Activated CD4-positive, alpha-beta T cell treated with anti-CD3 and anti-CD28 coated beads for 36 hours (primary cell): ENCODE data around the gene CLDN16. TPM values are rescaled to one million over a fixed set of nuclear protein-coding genes. Genes with fewer than 3 reads are reported as not detected.
A peak's percentile ranks its signal among the peaks of the same experiment; 100 is the strongest.

ENCODE experiments used
- ATAC-seq: fragments of 200-7000 bp; cut with Tn5 transposase; one replicate; pipeline ENCODE4 v1.10.0; 2021; ENCODE audit warnings: mild to moderate bottlenecking, moderate library complexity
- CTCF ChIA-PET: fragments of 350-600 bp; sonication (Branson Sonifier 250); formaldehyde crosslinking; loops from one replicate; lab custom pipeline; 2021; ENCODE audit warnings: antibody characterized with exemption; lab: Charles Lee
- POLR2A ChIA-PET: fragments of 350-600 bp; sonication (Branson Sonifier 250); formaldehyde crosslinking; loops from one replicate; lab custom pipeline; 2021; ENCODE audit warnings: antibody characterized with exemption, inconsistent platforms; lab: Charles Lee
- DNase-seq: peaks from one replicate; pipeline ENCODE4 v3.0.0-alpha.2; 2020
- H3K27ac Mint-ChIP-seq: one replicate; pipeline ENCODE4 v1.8.0; 2021; ENCODE audit warnings: mixed read lengths
- H3K27me3 Mint-ChIP-seq: one replicate; pipeline ENCODE4 v1.8.0; 2021; ENCODE audit warnings: mixed read lengths
- H3K36me3 Mint-ChIP-seq: one replicate; pipeline ENCODE4 v1.8.0; 2021; ENCODE audit warnings: low read depth, mixed read lengths
- H3K4me1 Mint-ChIP-seq: one replicate; pipeline ENCODE4 v1.8.0; 2021; ENCODE audit warnings: mixed read lengths
- H3K4me3 Mint-ChIP-seq: one replicate; pipeline ENCODE4 v1.8.0; 2021; ENCODE audit warnings: mild to moderate bottlenecking, moderate library complexity, mixed read lengths
- H3K9me3 Mint-ChIP-seq: one replicate; pipeline ENCODE4 v1.8.0; 2021; ENCODE audit warnings: low read depth, mixed read lengths
- intact Hi-C, 2 experiments: fragments of 100-400 bp; cut with DNase I in 1 of 2; cut with micrococcal nuclease in 1 of 2; formaldehyde crosslinking; loops; one replicate each; pipeline versions ENCODE4 v1.14.2 to v1.15.1; 2022 to 2024; cut with DNase I, micrococcal nuclease
- total RNA-seq, 2 experiments: library from RNA; stranded (reverse); gene quantifications; one replicate each; pipeline ENCODE4 v1.2.3, GENCODE V29; 2021

Gene CLDN16
- total RNA-seq = not detected

- no peak for DNase-seq
- no peak within 1 kb of the TSS for H3K27ac Mint-ChIP-seq
- H3K27me3 Mint-ChIP-seq = peaks cover 14% of the 10 kb centered on the region
- no peaks in the 10 kb centered on the region for H3K9me3 Mint-ChIP-seq
- intact Hi-C loops = loop anchor here in 1 of 2 experiments (10.0 kb wide), 1 partner anchor 307 kb away; no protein-coding TSS in a partner anchor
- H3K4me1 Mint-ChIP-seq = peaks cover under 1% of the 10 kb centered on the region
- no peak for ATAC-seq
- ChIA-PET POLR2A (no interaction called here), CTCF (no interaction called here)
- no peak within 1 kb of the TSS for H3K4me3 Mint-ChIP-seq
- no peaks in the 10 kb centered on the region for H3K36me3 Mint-ChIP-seq
Measured at GRCh38 chr3:190387578-190388213, at the start of gene CLDN16. Gene CLDN16 (plus strand): TSS chr3:190388163. CDS start chr3:190388330, 167 bp downstream.

GRCh38 chr3:190338717-190339116, 49.2 kb upstream of the CLDN16 start:
- intact Hi-C loops = no loop called here
- peaks cover 14% of the 10 kb centered on the region for H3K27me3 Mint-ChIP-seq
- DNase-seq (no peak), ATAC-seq (no peak)
- ChIA-PET POLR2A (no interaction called here), CTCF (interaction anchor here (0.6 to 2.6 kb wide), 5 partner anchors 10 to 195 kb away, joined by 3 to 6 read pairs (median 3); partner anchors contain the start of gene CLDN1)
- no peaks in the 10 kb centered on the region for H3K36me3 Mint-ChIP-seq
- peaks cover 5% of the 10 kb centered on the region for H3K9me3 Mint-ChIP-seq
- no peak overlapping the region for H3K27ac Mint-ChIP-seq
- H3K4me3 Mint-ChIP-seq = no peak overlapping the region
- peaks cover 2% of the 10 kb centered on the region for H3K4me1 Mint-ChIP-seq

DNA sequence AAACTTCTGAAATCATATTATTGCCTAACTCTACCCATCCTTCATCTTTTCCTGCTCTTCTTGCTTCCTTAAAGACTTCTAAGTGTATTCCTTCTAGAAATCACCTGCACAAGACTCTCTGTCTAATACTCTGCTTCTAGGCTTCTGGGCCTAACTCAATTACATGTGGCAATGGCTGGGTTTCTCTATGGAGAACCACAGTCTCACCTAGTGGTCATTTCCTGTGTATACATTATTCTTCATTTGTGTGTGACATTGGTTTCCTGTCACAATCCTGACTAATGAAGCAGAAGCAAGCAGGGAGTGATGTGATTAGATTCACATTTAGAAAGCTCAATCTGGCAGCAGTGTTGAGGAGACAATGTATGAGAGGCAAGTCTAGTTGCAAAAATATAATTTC, 48.8 kb upstream of the CLDN16 start:
- H3K36me3 Mint-ChIP-seq = no peaks in the 10 kb centered on the region
- H3K4me3 Mint-ChIP-seq = no peak overlapping the region
- peaks cover 2% of the 10 kb centered on the region for H3K4me1 Mint-ChIP-seq
- intact Hi-C loops = no loop called here
- no peak overlapping the region for H3K27ac Mint-ChIP-seq
- peaks cover 14% of the 10 kb centered on the region for H3K27me3 Mint-ChIP-seq
- CTCF ChIA-PET = interaction anchor here (0.9 to 2.6 kb wide), 4 partner anchors 11 to 17 kb away, joined by 3 to 6 read pairs (median 3); partner anchors contain the start of gene CLDN1
- ATAC-seq (peak; percentile 74), DNase-seq (no peak)
- H3K9me3 Mint-ChIP-seq = peaks cover 5% of the 10 kb centered on the region
- POLR2A ChIA-PET = no interaction called here

- Mint-ChIP-seq H3K4me3 (no peak overlapping the region), H3K4me1 (peaks cover 2% of the 10 kb centered on the region), H3K36me3 (no peaks in the 10 kb centered on the region), H3K27ac (no peak overlapping the region), H3K27me3 (peaks cover 14% of the 10 kb centered on the region), H3K9me3 (peaks cover 5% of the 10 kb centered on the region)
- intact Hi-C loops = no loop called here
- no peak for DNase-seq
- ATAC-seq = no peak
- ChIA-PET POLR2A (no interaction called here), CTCF (interaction anchor here (0.5 to 0.9 kb wide), 2 partner anchors 10 to 210 kb away, joined by 3 read pairs; no protein-coding TSS in a partner anchor)
Measured at GRCh38 chr3:190340071-190340470, 47.9 kb upstream of the CLDN16 start.

- intact Hi-C loops = no loop called here
- no peak for DNase-seq
- Mint-ChIP-seq H3K36me3 (no peaks in the 10 kb centered on the region), H3K27ac (no peak overlapping the region), H3K9me3 (peaks cover 6% of the 10 kb centered on the region), H3K4me1 (no peaks in the 10 kb centered on the region), H3K4me3 (no peak overlapping the region), H3K27me3 (peaks cover 24% of the 10 kb centered on the region)
- CTCF ChIA-PET = interaction anchor here (1.3 to 1.5 kb wide), 2 partner anchors 14 to 23 kb away, joined by 3 to 7 read pairs; partner anchors contain the start of gene CLDN1
- POLR2A ChIA-PET = no interaction called here
- ATAC-seq = no peak
Measured at GRCh38 chr3:190345027-190345821, 42.7 kb upstream of the CLDN16 start.

- H3K27me3 Mint-ChIP-seq = peaks cover 23% of the 10 kb centered on the region
- no peaks in the 10 kb centered on the region for H3K36me3 Mint-ChIP-seq
- ChIA-PET CTCF (interaction anchor here (1.5 kb wide), 1 partner anchor 24 kb away, joined by 7 read pairs; the partner anchor contains the start of gene CLDN1), POLR2A (no interaction called here)
- ATAC-seq (no peak), DNase-seq (no peak)
- no peaks in the 10 kb centered on the region for H3K4me1 Mint-ChIP-seq
- H3K4me3 Mint-ChIP-seq = no peak overlapping the region
- H3K27ac Mint-ChIP-seq = no peak overlapping the region
- peaks cover 4% of the 10 kb centered on the region for H3K9me3 Mint-ChIP-seq
- intact Hi-C loops = no loop called here
Measured at GRCh38 chr3:190345878-190346277, 42.1 kb upstream of the CLDN16 start.

DNA sequence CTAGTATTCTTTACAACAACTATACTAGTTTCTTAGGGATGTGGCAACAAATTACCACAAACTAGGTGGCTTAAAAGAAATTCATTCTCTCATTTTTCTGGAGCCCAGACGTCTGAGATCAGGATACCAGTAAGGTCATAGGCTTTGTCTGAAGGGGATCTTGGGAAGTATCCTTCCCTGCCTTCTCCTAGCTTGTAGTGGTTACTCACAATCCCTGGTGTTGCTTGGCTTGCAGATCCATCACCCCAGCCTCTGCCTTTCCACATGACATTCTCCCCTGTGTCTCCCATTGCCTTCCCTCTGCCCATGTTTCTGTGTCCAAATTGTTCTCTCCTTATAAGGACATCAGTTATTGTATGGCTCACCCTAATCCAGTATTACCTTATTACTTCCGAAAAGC, 41.4 kb upstream of the CLDN16 start:
- intact Hi-C loops = no loop called here
- CTCF ChIA-PET = interaction anchor here (0.7 kb wide), 1 partner anchor 971 kb away, joined by 4 read pairs; no protein-coding TSS in a partner anchor
- no peaks in the 10 kb centered on the region for H3K4me1 Mint-ChIP-seq
- H3K27ac Mint-ChIP-seq = no peak overlapping the region
- no peaks in the 10 kb centered on the region for H3K36me3 Mint-ChIP-seq
- H3K9me3 Mint-ChIP-seq = peaks cover 4% of the 10 kb centered on the region
- no peak for DNase-seq
- H3K4me3 Mint-ChIP-seq = no peak overlapping the region
- H3K27me3 Mint-ChIP-seq = peaks cover 23% of the 10 kb centered on the region
- ATAC-seq = no peak
- POLR2A ChIA-PET = no interaction called here

DNA sequence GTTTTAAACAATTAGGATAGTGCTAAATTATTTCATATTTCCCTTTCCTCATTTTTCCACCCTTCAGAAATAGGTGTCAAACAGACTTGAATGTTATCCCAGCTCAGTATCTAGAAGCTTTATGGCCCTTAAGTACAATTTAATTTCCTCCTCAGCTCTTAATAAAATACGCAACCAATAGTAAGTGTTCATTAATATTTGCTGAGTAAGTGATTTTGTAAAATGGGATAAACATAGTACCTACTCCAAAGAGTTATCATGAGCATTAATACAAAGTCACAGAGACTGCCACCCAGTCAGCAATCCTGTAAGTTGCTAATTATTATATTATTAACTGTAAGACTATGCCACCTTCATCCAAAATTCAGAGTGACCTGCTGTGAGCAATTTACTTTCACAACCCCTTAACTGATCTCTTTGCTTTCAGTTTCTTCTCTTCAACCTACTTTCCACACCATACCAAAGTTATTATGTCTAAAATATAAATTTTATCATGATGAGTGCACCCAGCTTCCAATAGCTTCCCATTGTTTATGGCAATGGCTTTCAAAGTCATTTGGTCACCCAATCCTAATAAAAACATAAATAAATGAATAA, 35.0 kb upstream of the CLDN16 start:
- DNase-seq (no peak), ATAC-seq (no peak)
- ChIA-PET CTCF (interaction anchor here (0.6 to 1.1 kb wide), 2 partner anchors 8 to 31 kb away, joined by 3 read pairs; partner anchors contain the start of gene CLDN1), POLR2A (interaction anchor here (0.6 kb wide), 1 partner anchor 19 kb away, joined by 9 read pairs; no protein-coding TSS in a partner anchor)
- H3K27ac Mint-ChIP-seq = no peak overlapping the region
- peaks cover 9% of the 10 kb centered on the region for H3K27me3 Mint-ChIP-seq
- intact Hi-C loops = no loop called here
- H3K9me3 Mint-ChIP-seq = peaks cover 4% of the 10 kb centered on the region
- H3K4me1 Mint-ChIP-seq = no peaks in the 10 kb centered on the region
- no peak overlapping the region for H3K4me3 Mint-ChIP-seq
- no peaks in the 10 kb centered on the region for H3K36me3 Mint-ChIP-seq

DNA sequence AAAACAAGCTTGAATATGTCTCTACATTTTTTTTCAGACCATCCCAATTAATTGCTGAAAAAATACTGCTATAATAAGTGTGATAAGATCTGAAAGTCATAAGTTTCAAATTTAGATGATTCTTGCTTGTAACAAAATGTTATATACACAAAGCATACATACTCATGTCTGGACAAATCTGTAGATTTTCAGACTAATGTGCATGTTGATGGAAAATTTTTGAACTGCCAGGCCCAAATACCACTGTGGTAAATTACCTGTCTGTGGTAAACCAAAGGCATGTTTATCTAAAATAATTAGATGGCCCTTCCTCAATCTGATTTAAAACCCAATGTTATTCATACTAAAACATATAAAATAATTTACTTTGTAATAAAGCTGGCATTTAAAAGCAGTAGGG, 31.7 kb upstream of the CLDN16 start:
- Mint-ChIP-seq H3K27ac (no peak overlapping the region), H3K36me3 (no peaks in the 10 kb centered on the region), H3K4me1 (no peaks in the 10 kb centered on the region), H3K27me3 (peaks cover 7% of the 10 kb centered on the region), H3K9me3 (no peaks in the 10 kb centered on the region), H3K4me3 (no peak overlapping the region)
- DNase-seq (no peak), ATAC-seq (no peak)
- intact Hi-C loops = no loop called here
- POLR2A ChIA-PET = no interaction called here
- CTCF ChIA-PET = no interaction called here

DNA sequence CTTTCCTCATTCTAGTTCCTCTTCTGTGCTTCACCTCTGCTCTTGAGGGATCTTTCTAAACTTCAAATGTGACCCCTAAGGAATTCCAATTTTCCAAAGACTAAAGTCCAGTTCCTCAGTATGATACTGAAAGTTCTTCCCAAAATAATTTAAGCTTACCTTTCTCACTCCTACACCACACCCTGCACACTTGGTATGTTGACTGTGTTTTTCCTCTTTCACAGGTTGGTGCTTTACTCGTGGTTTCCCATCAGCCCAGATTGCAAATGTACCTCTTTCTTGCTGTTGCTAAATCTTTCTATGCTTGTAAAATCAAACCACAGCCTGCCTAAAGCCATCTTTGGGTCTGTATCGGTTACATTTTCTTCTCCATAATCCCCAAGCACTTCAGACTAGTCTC, 30.5 kb upstream of the CLDN16 start:
- Mint-ChIP-seq H3K4me3 (no peak overlapping the region), H3K9me3 (no peaks in the 10 kb centered on the region), H3K36me3 (no peaks in the 10 kb centered on the region), H3K4me1 (no peaks in the 10 kb centered on the region), H3K27me3 (peaks cover 12% of the 10 kb centered on the region), H3K27ac (no peak overlapping the region)
- POLR2A ChIA-PET = no interaction called here
- ATAC-seq (no peak), DNase-seq (no peak)
- CTCF ChIA-PET = no interaction called here
- intact Hi-C loops = no loop called here

- Mint-ChIP-seq H3K9me3 (no peaks in the 10 kb centered on the region), H3K27me3 (peaks cover 10% of the 10 kb centered on the region), H3K4me1 (no peaks in the 10 kb centered on the region), H3K27ac (no peak overlapping the region), H3K36me3 (no peaks in the 10 kb centered on the region), H3K4me3 (no peak overlapping the region)
- intact Hi-C loops = no loop called here
- DNase-seq = no peak
- POLR2A ChIA-PET = no interaction called here
- CTCF ChIA-PET = interaction anchor here (1.0 kb wide), 2 partner anchors 15 to 37 kb away, joined by 3 to 5 read pairs; partner anchors contain the start of gene CLDN1
- ATAC-seq = no peak
Measured at GRCh38 chr3:190359813-190360212, 28.1 kb upstream of the CLDN16 start.
